H9 (cell line): ENCODE data around the gene NYAP2. TPM values are rescaled to one million over a fixed set of nuclear protein-coding genes. Genes with fewer than 3 reads are reported as not detected.

Experiments
- DNase-seq: peaks from one replicate; pipeline ENCODE4 v3.0.0-alpha.2; 2017
- H2AFZ ChIP-seq: one replicate; pipeline ENCODE4 v1.6.1; 2013; ENCODE audit warnings: mild to moderate bottlenecking, low read length, control low read depth, moderate library complexity
- H2AK5ac ChIP-seq: 2 replicates; pipeline ENCODE4 v1.6.1; 2013; ENCODE audit warnings: low read length, control low read depth, mixed read lengths; ENCODE audit not compliant: insufficient read length
- H2BK120ac ChIP-seq: one replicate; pipeline ENCODE4 v1.6.1; 2013; ENCODE audit warnings: low read depth, mild to moderate bottlenecking, low read length, control low read depth, inconsistent platforms; ENCODE audit not compliant: poor library complexity, severe bottlenecking
- H2BK12ac ChIP-seq: 2 replicates; pipeline ENCODE4 v1.6.1; 2013; ENCODE audit warnings: low read length, control low read depth, mixed read lengths, low read depth; ENCODE audit not compliant: insufficient read length
- H2BK15ac ChIP-seq: 2 replicates; pipeline ENCODE4 v1.6.1; 2013; ENCODE audit warnings: low read depth, low read length, control low read depth
- H2BK20ac ChIP-seq: one replicate; pipeline ENCODE4 v1.6.1; 2013; ENCODE audit warnings: low read depth, mild to moderate bottlenecking, low read length, control low read depth, inconsistent platforms; ENCODE audit not compliant: poor library complexity, severe bottlenecking
- H2BK5ac ChIP-seq: 2 replicates; pipeline ENCODE4 v1.6.1; 2013; ENCODE audit warnings: low read length, control low read depth, mixed read lengths; ENCODE audit not compliant: insufficient read length
- H3K14ac ChIP-seq: 2 replicates; pipeline ENCODE4 v1.6.1; 2013; ENCODE audit warnings: low read length, control low read depth; ENCODE audit not compliant: insufficient read depth
- H3K18ac ChIP-seq: 2 replicates; pipeline ENCODE4 v1.6.1; 2013; ENCODE audit warnings: low read depth, mild to moderate bottlenecking, mixed read lengths, low read length, control low read depth; ENCODE audit not compliant: insufficient read length
- H3K23ac ChIP-seq: 2 replicates; pipeline ENCODE4 v1.6.1; 2013; ENCODE audit warnings: low read length, control low read depth, mixed read lengths, low read depth; ENCODE audit not compliant: insufficient read length
- H3K23me2 ChIP-seq: 2 replicates; pipeline ENCODE4 v1.6.1; 2013; ENCODE audit warnings: low read depth, mild to moderate bottlenecking, mixed read lengths, low read length, control low read depth; ENCODE audit not compliant: insufficient read length, poor library complexity, severe bottlenecking
- H3K27ac ChIP-seq: 2 replicates; pipeline ENCODE4 v1.5.1; 2013; ENCODE audit warnings: low read length, control low read depth, mixed read lengths, low read depth; ENCODE audit not compliant: insufficient read length
- H3K27me3 ChIP-seq: 2 replicates; pipeline ENCODE4 v1.6.1; 2013; ENCODE audit warnings: low read length, control low read depth, inconsistent platforms; ENCODE audit not compliant: insufficient read depth
- H3K4ac ChIP-seq: 2 replicates; pipeline ENCODE4 v1.6.1; 2013; ENCODE audit warnings: low read depth, mild to moderate bottlenecking, control low read depth, inconsistent platforms, low read length, moderate library complexity
- H3K4me1 ChIP-seq: 2 replicates; pipeline ENCODE4 v1.6.1; 2013; ENCODE audit warnings: low read length, control low read depth, inconsistent platforms; ENCODE audit not compliant: insufficient read depth
- H3K4me2 ChIP-seq: 2 replicates; pipeline ENCODE4 v1.6.1; 2013; ENCODE audit warnings: low read length, control low read depth, mixed read lengths; ENCODE audit not compliant: insufficient read length, insufficient read depth
- H3K56ac ChIP-seq: 2 replicates; pipeline ENCODE4 v1.6.1; 2013; ENCODE audit warnings: low read depth, mild to moderate bottlenecking, mixed read lengths, low read length, control low read depth; ENCODE audit not compliant: insufficient read length
- H3K79me1 ChIP-seq: 2 replicates; pipeline ENCODE4 v1.6.1; 2013; ENCODE audit warnings: low read depth, mild to moderate bottlenecking, moderate library complexity, low read length, control low read depth, inconsistent platforms; ENCODE audit not compliant: insufficient read depth, poor library complexity, severe bottlenecking
- H3K79me2 ChIP-seq: 2 replicates; pipeline ENCODE4 v1.6.1; 2013; ENCODE audit warnings: low read length, control low read depth, inconsistent platforms; ENCODE audit not compliant: insufficient read depth
- H3K9ac ChIP-seq: 2 replicates; pipeline ENCODE4 v1.6.1; 2013; ENCODE audit warnings: low read length, control low read depth, mixed read lengths; ENCODE audit not compliant: insufficient read length; ENCODE audit errors: extremely low read depth
- H3K9me3 ChIP-seq: one replicate; pipeline ENCODE4 v1.6.1; 2013; ENCODE audit warnings: low read depth, low read length, inconsistent platforms; ENCODE audit not compliant: control insufficient read depth
- H3T11ph ChIP-seq: one replicate; pipeline ENCODE4 v1.6.1; 2013; ENCODE audit warnings: mild to moderate bottlenecking, low read length, control low read depth, inconsistent platforms
- H4K20me1 ChIP-seq: one replicate; pipeline ENCODE4 v1.6.1; 2013; ENCODE audit not compliant: control insufficient read depth, insufficient read length, insufficient read depth
- H4K5ac ChIP-seq: 2 replicates; pipeline ENCODE4 v1.6.1; 2013; ENCODE audit warnings: low read depth, mild to moderate bottlenecking, mixed read lengths, low read length, control low read depth; ENCODE audit not compliant: insufficient read length
- H4K8ac ChIP-seq: replicated peaks from 2 replicates; pipeline ENCODE4 v1.6.1; 2013; ENCODE audit warnings: low read length, control low read depth, mixed read lengths, low read depth; ENCODE audit not compliant: insufficient read length
- H4K91ac ChIP-seq: 2 replicates; pipeline ENCODE4 v1.6.1; 2013; ENCODE audit warnings: low read depth, mild to moderate bottlenecking, moderate library complexity, mixed read lengths, low read length, control low read depth; ENCODE audit not compliant: insufficient read length
- H3K27ac Mint-ChIP-seq, 3 experiments: 2 replicates in 2 of 3; 3 replicates in 1 of 3; pipeline ENCODE4 v1.8.0; 2020 to 2021; ENCODE audit warnings: mixed read lengths in 3 of 3, mild to moderate bottlenecking in 1 of 3, moderate library complexity in 1 of 3
- H3K27me3 Mint-ChIP-seq: 2 replicates; pipeline ENCODE4 v1.8.0; 2021; ENCODE audit warnings: low read depth, mild to moderate bottlenecking, moderate library complexity, mixed read lengths
- H3K36me3 Mint-ChIP-seq, 3 experiments: 2 replicates in 2 of 3; 3 replicates in 1 of 3; pipeline ENCODE4 v1.8.0; 2020 to 2021; ENCODE audit warnings: low read depth in 3 of 3, mixed read lengths in 3 of 3; ENCODE audit not compliant: insufficient read depth in 1 of 3
- H3K4me1 Mint-ChIP-seq, 2 experiments: 2 replicates each; pipeline ENCODE4 v1.8.0; 2020; ENCODE audit warnings: mixed read lengths in 2 of 2
- H3K4me3 Mint-ChIP-seq, 2 experiments: 2 replicates in 1 of 2; 3 replicates in 1 of 2; pipeline ENCODE4 v1.8.0; 2020 to 2021; ENCODE audit warnings: mild to moderate bottlenecking in 2 of 2, mixed read lengths in 2 of 2, moderate library complexity in 1 of 2
- H3K9me3 Mint-ChIP-seq, 2 experiments: 2 replicates in 1 of 2; 3 replicates in 1 of 2; pipeline ENCODE4 v1.8.0; 2020; ENCODE audit warnings: mild to moderate bottlenecking in 2 of 2, mixed read lengths in 2 of 2, moderate library complexity in 1 of 2
- WGBS: extraction: QIAGEN DNeasy Blood & Tissue Kit; methylation state at CpG from one replicate; pipeline ENCODE4 v1.1.7; 2013; ENCODE audit warnings: missing lambda C conversion rate, low lambda C conversion rate, mixed read lengths; ENCODE audit not compliant: insufficient read length; ENCODE audit errors: extremely low coverage; 5-methylcytosine and 5-hydroxymethylcytosine counted together
- total RNA-seq: library from RNA; stranded (reverse); gene quantifications from 2 replicates; pipeline ENCODE4 v1.2.1, GENCODE V29; 2021
- TF ChIP-seq, protein P1 (sequence below): fragments of 200-600 bp; sonication (generic); conservative IDR thresholded peaks from 3 replicates; pipeline ENCODE4 v1.8.0; 2021; ENCODE audit warnings: antibody characterized with exemption, mild to moderate bottlenecking

The NYAP2 gene
- total RNA-seq, 1 experiment from 2014 or later = not detected

DNA sequence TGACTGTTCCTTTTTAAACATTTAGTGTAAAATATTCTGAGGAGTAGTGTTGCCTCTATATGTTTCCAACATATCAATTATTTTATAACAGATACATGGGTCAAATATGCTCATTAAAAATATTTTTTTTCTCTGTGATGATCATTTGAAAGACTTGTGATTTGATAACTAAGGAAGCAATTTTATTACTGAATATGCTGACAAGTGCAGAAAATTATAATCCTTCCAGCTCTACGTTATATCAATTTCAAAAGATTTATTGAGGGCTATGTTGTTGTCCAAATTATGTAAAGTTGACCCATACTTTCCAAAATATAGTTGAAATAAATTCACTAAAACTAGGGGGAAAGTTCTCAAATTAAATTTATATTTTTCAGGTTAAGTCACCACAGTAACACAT, 290.6 kb downstream of the NYAP2 start:
- no peaks in the 10 kb centered on the region for H3K4me1 Mint-ChIP-seq
- Histone ChIP-seq H3K4ac (no peak overlapping the region), H4K91ac (no peak overlapping the region), H4K8ac (no peak overlapping the region), H2AK5ac (no peak overlapping the region), H3K56ac (no peak overlapping the region), H2BK5ac (no peak overlapping the region), H3K18ac (no peak overlapping the region), H4K5ac (no peak overlapping the region), H3K23me2 (no peaks in the 10 kb centered on the region), H3K14ac (no peak overlapping the region), H3K4me1 (no peaks in the 10 kb centered on the region), H2BK12ac (no peak overlapping the region), H3K79me2 (no peaks in the 10 kb centered on the region), H3K23ac (no peak overlapping the region), H3K27ac (no peak overlapping the region), H3K79me1 (no peaks in the 10 kb centered on the region), H3K27me3 (no peaks in the 10 kb centered on the region), H2BK15ac (no peak overlapping the region), H3T11ph (no peak overlapping the region), H3K9ac (no peak overlapping the region), H2AFZ (no peak overlapping the region), H4K20me1 (no peaks in the 10 kb centered on the region), H2BK20ac (no peak overlapping the region), H3K9me3 (no peaks in the 10 kb centered on the region), H2BK120ac (no peak overlapping the region), H3K4me2 (no peak overlapping the region)
- no peak overlapping the region for H3K27ac Mint-ChIP-seq
- no peak for DNase-seq
- H3K9me3 Mint-ChIP-seq = no peaks in the 10 kb centered on the region
- no peaks in the 10 kb centered on the region for H3K27me3 Mint-ChIP-seq
- no peak overlapping the region for H3K4me3 Mint-ChIP-seq
- TF ChIP-seq, protein P1, sequence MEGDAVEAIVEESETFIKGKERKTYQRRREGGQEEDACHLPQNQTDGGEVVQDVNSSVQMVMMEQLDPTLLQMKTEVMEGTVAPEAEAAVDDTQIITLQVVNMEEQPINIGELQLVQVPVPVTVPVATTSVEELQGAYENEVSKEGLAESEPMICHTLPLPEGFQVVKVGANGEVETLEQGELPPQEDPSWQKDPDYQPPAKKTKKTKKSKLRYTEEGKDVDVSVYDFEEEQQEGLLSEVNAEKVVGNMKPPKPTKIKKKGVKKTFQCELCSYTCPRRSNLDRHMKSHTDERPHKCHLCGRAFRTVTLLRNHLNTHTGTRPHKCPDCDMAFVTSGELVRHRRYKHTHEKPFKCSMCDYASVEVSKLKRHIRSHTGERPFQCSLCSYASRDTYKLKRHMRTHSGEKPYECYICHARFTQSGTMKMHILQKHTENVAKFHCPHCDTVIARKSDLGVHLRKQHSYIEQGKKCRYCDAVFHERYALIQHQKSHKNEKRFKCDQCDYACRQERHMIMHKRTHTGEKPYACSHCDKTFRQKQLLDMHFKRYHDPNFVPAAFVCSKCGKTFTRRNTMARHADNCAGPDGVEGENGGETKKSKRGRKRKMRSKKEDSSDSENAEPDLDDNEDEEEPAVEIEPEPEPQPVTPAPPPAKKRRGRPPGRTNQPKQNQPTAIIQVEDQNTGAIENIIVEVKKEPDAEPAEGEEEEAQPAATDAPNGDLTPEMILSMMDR = no peak
- no peaks in the 10 kb centered on the region for H3K36me3 Mint-ChIP-seq
- no CpG with 5 or more reads among the region's 1 CpG for WGBS
